ENCODE data around the gene ZNF296. TPM values are rescaled to one million over a fixed set of nuclear protein-coding genes. Genes with fewer than 3 reads are reported as not detected.

ZNF296 gene
- total RNA-seq, 2 donors from 2014 or later: 2.1 to 8.5 TPM

DNA sequence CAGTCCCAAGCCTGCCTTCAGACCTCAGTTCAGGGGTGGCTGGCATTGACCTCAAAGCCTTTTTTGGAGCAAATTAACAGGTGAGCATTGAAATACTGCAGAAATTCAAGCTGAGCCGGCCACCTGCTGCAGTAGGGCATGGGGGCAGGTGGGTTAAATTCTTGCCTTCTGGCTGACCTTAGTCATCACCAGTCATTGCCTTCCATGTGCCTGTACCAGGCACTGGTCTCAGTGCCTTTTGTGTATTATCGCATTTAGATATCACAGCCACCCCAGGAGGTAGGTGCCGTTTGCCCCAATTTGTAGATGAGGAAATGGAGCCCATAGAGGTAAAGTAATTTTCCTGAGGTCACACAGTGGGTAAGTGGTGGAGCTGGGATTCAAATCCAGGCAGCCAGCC lies 23.9 kb upstream of the ZNF296 start:
- Mint-ChIP-seq H3K9me3 (no peaks in the 10 kb centered on the region), H3K4me1 (peaks cover 64% of the 10 kb centered on the region), H3K27me3 (ENCODE audit: insufficient read depth) (peaks cover 46% of the 10 kb centered on the region), H3K36me3 (ENCODE audit: low read depth) (peaks cover 26% of the 10 kb centered on the region), H3K4me3 (no peak overlapping the region), H3K27ac (no peak overlapping the region)
- 91 to 100% methylated on average over 1 to 3 of the region's 3 CpGs for WGBS, 2 experiments (ENCODE audit: insufficient coverage in 1 of 2, insufficient read length in 1 of 2)
- H3K4me3 ChIP-seq (ENCODE audit: low read length): no peak overlapping the region
- no peaks in the 10 kb centered on the region for H3K9me3 ChIP-seq (ENCODE audit: control insufficient read depth, low read length)
- peaks cover 60% of the 10 kb centered on the region for H3K27me3 ChIP-seq (ENCODE audit: control insufficient read depth, insufficient read depth, low read length, poor library complexity, severe bottlenecking)
- peaks cover 17% of the 10 kb centered on the region for H3K36me3 ChIP-seq (ENCODE audit: control insufficient read depth, insufficient read depth, low read length)
- peaks cover 19% of the 10 kb centered on the region for H3K4me1 ChIP-seq (ENCODE audit: control insufficient read depth, insufficient read depth, low read length)
- no peak overlapping the region for H3K9ac ChIP-seq (ENCODE audit: extremely low read depth, low read length, poor library complexity, severe bottlenecking)
- no peak overlapping the region for H3K27ac ChIP-seq (ENCODE audit: low read depth, low read length)
- DNase-seq: no peak
- TF ChIP-seq, protein P1, sequence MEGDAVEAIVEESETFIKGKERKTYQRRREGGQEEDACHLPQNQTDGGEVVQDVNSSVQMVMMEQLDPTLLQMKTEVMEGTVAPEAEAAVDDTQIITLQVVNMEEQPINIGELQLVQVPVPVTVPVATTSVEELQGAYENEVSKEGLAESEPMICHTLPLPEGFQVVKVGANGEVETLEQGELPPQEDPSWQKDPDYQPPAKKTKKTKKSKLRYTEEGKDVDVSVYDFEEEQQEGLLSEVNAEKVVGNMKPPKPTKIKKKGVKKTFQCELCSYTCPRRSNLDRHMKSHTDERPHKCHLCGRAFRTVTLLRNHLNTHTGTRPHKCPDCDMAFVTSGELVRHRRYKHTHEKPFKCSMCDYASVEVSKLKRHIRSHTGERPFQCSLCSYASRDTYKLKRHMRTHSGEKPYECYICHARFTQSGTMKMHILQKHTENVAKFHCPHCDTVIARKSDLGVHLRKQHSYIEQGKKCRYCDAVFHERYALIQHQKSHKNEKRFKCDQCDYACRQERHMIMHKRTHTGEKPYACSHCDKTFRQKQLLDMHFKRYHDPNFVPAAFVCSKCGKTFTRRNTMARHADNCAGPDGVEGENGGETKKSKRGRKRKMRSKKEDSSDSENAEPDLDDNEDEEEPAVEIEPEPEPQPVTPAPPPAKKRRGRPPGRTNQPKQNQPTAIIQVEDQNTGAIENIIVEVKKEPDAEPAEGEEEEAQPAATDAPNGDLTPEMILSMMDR (conservative IDR thresholded peaks at IDR 0.05): no peak

DNA sequence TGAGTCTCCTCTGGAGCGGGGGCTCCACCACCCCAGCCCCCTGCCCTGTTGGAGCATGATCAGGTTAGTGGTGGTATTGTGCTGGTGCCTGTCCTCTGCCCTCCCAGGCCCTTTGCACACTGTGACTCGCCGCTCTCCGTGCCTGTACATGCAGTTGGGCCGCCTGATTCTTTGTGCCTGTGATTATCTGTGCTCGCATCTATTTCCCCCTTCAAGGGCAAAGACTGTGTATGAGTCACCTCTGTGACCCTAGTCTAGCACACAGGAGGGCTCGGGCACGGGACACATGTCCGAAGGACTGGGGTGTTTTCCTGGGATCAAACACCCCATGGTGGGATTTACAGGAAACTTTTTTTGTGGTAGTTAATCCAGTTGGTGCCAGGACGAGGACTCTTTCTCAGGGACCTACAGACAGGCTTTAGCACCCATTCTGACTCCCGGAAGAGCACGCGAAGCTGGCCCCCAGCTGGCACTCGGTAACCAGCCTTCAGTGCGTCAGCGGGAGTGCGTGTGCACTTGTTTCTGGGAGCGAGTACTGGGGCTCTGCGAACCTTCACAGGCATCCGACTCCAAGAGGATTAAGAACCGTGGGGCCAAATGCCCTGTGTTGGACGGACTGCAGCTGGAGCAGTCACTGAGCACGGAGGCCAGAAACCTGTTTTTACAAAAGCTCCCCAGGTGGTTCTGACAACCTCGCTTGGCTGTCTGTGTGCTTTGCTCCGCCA lies 23.4 kb upstream of the ZNF296 start:
- WGBS, 2 experiments (ENCODE audit: insufficient coverage in 1 of 2, insufficient read length in 1 of 2): 82 to 88% methylated on average over 21 to 25 of the region's 25 CpGs
- TF ChIP-seq, protein P1 (conservative IDR thresholded peaks at IDR 0.05): no peak
- H3K9ac ChIP-seq (ENCODE audit: extremely low read depth, low read length, poor library complexity, severe bottlenecking): no peak overlapping the region
- Mint-ChIP-seq H3K36me3 (ENCODE audit: low read depth) (peaks cover 29% of the 10 kb centered on the region), H3K27me3 (ENCODE audit: insufficient read depth) (peaks cover 41% of the 10 kb centered on the region), H3K9me3 (no peaks in the 10 kb centered on the region), H3K27ac (no peak overlapping the region), H3K4me3 (no peak overlapping the region), H3K4me1 (peaks cover 64% of the 10 kb centered on the region)
- peak; percentile 38 for DNase-seq
- H3K27me3 ChIP-seq (ENCODE audit: control insufficient read depth, insufficient read depth, low read length, poor library complexity, severe bottlenecking): peaks cover 54% of the 10 kb centered on the region
- H3K27ac ChIP-seq (ENCODE audit: low read depth, low read length): peak overlapping the region; percentile 12
- no peaks in the 10 kb centered on the region for H3K9me3 ChIP-seq (ENCODE audit: control insufficient read depth, low read length)
- peaks cover 19% of the 10 kb centered on the region for H3K4me1 ChIP-seq (ENCODE audit: control insufficient read depth, insufficient read depth, low read length)
- H3K4me3 ChIP-seq (ENCODE audit: low read length): no peak overlapping the region
- H3K36me3 ChIP-seq (ENCODE audit: control insufficient read depth, insufficient read depth, low read length): peaks cover 20% of the 10 kb centered on the region

- peaks cover 20% of the 10 kb centered on the region for H3K36me3 ChIP-seq (ENCODE audit: control insufficient read depth, insufficient read depth, low read length)
- peaks cover 46% of the 10 kb centered on the region for H3K27me3 ChIP-seq (ENCODE audit: control insufficient read depth, insufficient read depth, low read length, poor library complexity, severe bottlenecking)
- peak; percentile 46 for DNase-seq
- H3K9me3 Mint-ChIP-seq: no peaks in the 10 kb centered on the region
- no peak overlapping the region for H3K9ac ChIP-seq (ENCODE audit: extremely low read depth, low read length, poor library complexity, severe bottlenecking)
- no peaks in the 10 kb centered on the region for H3K9me3 ChIP-seq (ENCODE audit: control insufficient read depth, low read length)
- H3K27me3 Mint-ChIP-seq (ENCODE audit: insufficient read depth): peaks cover 32% of the 10 kb centered on the region
- WGBS, 2 experiments (ENCODE audit: insufficient coverage in 1 of 2, insufficient read length in 1 of 2): 74 to 75% methylated on average over 11 to 15 of the region's 15 CpGs
- peak overlapping the region; percentile 19 for H3K27ac ChIP-seq (ENCODE audit: low read depth, low read length)
- H3K27ac Mint-ChIP-seq: peak overlapping the region; percentile 46
- H3K4me1 Mint-ChIP-seq: peaks cover 64% of the 10 kb centered on the region
- no peak overlapping the region for H3K4me3 Mint-ChIP-seq
- H3K4me3 ChIP-seq (ENCODE audit: low read length): no peak overlapping the region
- peaks cover 19% of the 10 kb centered on the region for H3K4me1 ChIP-seq (ENCODE audit: control insufficient read depth, insufficient read depth, low read length)
- TF ChIP-seq, protein P1 (conservative IDR thresholded peaks at IDR 0.05): no peak
- peaks cover 32% of the 10 kb centered on the region for H3K36me3 Mint-ChIP-seq (ENCODE audit: low read depth)
Measured at GRCh38 chr19:45098521-45099466, 22.5 kb upstream of the ZNF296 start.
